Cerebellar nuclear complex (tissue), 1 donor: Measurements from ENCODE around the gene NRARP.

Experiments
- DNase-seq, 2 experiments: peaks; one replicate each; lab custom pipeline; 2025; lab: John Stamatoyannopoulos, UW

NRARP gene

DNA sequence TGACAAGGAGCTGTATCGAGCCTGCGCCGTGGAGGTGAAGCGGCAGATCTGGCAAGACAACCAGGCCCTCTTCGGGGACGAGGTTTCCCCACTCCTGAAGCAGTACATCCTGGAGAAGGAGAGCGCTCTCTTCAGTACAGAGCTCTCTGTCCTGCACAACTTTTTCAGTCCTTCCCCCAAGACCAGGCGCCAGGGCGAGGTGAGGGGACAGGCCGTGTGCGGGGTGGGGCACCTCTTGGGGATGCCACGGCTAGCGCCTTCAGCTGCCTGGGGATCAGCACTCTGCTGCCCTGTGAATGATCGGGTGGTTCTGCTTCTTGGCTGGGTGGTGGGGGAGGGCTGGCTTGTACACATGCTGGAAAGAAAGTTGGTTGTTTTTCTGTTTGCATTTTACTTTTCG, 45.2 kb downstream of the NRARP start:
- DNase-seq, result no peak

DNA sequence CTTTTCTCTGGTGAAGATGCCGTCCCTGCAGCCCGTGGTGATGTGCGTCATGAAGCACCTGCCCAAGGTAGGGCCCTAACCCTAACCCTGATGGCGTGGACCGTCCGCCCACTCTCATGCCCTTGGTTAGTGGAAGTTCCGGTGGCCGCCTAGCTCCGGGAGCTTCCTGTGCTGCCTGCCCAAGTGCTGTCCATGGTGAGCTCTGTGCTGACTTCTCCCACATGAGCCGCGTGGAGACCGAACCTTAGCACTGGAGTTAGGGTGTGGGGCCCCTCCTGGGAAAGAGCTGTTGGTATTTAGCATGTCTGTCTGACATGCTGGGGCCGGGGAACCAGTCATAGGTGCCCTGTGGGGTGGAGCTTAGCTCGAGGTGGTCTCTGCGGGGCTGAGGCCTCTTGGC, 45.7 kb downstream of the NRARP start:
- no peak for DNase-seq

DNA sequence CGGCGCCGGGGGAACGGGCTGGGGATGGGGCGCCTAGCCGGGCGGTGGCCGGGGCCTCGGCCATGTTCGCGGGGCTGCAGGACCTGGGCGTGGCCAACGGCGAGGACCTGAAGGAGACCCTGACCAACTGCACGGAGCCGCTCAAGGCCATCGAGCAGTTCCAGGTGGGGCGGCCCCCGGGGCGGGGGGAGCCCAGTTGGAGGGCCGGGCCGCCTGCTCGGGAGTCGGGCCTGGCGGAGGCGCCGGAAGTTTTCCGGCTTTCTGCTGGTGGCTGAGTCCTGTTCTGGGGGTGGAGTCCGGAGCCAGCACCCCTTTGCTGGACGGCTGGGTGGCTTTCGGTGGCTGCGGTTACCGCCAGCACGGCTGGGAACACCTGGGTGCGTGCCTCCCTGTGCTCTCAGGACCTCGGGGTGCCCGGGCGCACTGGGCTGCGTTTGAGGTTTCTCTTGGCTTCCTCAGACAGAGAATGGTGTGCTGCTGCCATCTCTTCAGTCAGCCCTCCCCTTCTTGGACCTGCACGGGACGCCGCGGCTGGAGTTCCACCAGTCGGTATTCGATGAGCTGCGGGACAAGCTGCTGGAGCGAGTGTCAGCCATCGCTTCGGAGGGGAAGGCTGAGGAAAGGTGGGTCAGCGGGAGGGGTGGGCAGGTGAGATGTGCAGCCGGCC, 46.5 kb downstream of the NRARP start:
- no peak for DNase-seq

- peak in 1 of 2 experiments; percentile 31 for DNase-seq
Measured at GRCh38 chr9:137254624-137255447, 47.2 kb downstream of the NRARP start, which contains the start of gene NELFB. NELFB (plus strand) TSS chr9:137255327.

DNA sequence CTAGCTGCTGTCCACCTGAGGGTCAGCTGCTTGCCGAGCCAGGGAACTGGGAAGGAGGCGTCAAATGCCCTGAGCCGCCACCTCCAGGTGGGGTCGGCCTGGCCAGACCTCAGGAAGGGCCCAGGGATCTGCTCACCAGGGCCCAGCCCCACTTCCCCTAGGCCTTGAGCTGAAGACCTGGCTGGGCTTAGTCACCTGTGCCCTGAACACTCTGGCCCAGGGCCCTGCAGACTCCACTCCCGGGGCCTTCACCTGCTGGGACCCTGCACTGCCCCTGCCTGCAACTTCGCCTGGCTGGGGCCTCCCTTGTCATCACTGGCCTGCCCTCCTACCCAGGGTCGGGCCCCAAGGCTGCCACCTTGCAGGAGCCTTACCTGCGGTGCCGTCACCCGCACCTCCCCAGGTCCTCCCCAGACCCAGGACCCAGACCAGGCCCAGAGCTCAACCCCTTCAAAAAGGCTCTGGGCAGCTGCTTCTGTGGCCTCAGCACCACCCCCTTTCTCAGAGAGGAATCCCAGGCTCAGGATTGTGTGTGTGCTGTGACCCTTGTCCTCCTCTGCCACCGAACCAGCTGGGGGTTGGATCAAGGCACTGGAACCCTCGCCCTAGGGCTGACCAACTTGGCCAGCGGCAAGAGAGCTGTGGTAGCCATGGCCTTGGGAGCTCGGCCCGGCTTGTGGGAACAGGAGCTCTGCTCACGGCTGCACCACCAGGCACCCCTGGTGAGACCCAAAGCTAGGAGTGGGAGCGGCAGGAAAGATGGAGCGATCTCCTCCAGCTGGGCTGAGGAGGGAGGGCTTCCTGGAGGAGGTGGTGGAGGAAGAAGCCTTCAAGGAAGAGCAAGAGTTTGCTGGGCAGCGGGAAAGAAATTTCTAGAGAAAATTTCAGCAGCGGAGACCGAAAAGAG, 48.1 kb downstream of the NRARP start:
- no peak for DNase-seq

DNA sequence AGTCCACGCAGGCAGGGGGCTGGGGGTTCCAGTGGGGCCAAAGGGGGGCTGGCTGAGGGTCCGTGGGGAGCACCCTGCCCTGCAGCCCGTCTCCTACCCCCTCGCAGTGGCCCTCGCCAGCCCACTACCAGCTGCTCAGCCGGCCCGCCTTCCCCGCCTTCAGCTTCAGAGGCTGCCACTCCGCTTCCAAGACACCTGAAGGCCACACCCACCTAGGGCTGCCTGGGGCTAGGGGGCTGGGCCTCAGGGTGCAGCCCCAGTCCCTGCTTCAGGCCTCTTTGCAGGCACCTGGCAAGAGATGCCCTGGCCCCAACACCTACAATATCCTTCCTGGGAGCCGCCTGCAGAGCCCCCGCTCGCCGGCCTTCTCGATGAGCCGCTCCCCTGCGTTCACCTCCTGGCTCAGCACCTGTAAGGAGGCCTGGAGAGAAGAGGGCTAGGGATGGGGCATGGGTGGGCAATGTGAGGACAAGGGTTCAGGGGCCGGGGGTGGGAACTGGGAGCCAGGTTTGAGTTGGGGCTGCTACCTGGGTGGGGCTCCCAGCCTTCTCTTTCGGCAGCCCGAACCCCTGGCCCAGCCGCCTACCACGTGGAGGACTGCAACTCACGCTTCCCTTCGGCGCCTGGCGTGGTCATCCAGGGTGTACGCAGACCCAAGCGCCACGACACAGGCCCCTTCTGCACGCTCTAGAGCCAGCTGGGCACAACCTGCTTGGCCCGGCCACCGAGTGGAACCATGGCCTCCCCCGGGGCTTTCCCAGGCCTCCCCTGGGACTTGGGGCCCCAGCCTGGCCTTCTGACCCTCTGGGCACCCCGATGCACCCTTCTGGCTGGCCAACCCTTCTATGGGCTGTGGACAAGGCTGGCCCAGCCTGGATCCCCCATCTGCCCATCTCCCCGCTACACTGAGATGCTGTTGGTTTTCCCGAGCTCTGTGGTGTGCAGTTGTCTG, 49.2 kb downstream of the NRARP start:
- no peak for DNase-seq

DNA sequence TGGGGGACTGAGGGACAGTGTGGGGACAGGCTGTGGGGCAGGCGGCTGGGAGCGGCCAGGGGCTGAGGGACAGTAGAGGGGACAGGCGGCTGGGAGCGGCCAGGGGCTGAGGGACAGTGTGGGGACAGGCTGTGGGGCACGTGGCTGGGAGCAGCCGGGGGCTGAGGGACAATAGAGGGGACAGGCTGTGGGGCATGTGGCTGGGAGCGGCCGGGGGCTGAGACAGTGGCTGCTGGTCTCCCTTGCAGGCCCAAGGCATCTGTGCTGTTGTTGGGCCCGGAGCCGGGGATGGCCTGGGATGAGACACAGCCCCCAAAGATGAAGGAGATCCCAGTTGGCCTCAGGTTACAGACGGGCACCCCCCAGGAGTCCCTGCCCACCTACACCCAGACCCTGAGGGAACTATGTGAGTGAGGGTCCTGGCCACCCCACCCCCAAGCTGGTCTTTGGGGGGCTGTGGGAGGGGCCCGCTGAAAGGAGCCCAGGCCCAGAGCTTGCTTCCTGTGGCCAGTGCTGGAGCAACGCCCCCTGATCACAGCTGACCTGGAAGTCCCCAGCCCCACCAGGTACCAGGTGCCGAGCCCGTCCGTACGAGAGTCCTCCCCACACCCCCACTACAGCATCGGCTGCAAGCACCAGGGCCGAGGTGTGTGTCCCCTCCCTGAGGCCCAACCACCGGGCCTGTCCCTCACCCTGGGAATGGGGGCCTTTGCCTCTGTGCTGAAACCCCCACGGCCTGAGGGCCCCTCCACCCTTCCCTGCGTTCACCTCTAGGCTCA, 50.4 kb downstream of the NRARP start:
- no peak for DNase-seq

GRCh38 chr9:137251194-137251461, 50.9 kb downstream of the NRARP start, which contains the start of gene STPG3:
STPG3 (plus strand) TSS chr9:137251286; CDS start chr9:137251287, 1 bp downstream.
- no peak for DNase-seq

- DNase-seq, result no peak
Measured at GRCh38 chr9:137250329-137251193, 51.5 kb downstream of the NRARP start.
